Measurements from ENCODE around the gene PPFIBP1. TPM values are rescaled to one million over a fixed set of nuclear protein-coding genes. Genes with fewer than 3 reads are reported as not detected.
"Not testable (repeated sequence)": the region's sequence is repeated elsewhere in the genome, so short reads cannot be mapped to it uniquely, and the experiment has no call there.

Gene PPFIBP1
- total and polyA plus RNA-seq, 12 donors, result 9.6 to 123 (median 74.3) TPM

DNA sequence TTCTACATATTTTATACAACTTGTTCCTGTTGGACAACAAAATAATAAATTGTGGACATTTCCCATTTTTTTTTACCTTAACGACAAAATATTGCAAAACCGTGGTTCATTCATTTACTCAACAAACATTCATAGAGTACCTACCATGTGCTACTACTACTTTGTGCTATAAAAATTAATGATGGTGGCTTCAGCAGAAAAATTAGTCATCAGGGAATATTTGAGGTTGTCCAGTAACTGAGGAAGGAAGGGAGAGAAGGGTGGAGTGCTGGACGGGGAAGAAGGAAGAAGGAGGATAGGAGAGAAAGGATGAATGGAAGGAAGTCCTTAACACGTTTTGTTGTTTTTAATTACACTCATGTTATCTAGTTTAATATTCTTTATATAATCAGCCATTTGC lies 53.7 kb downstream of the PPFIBP1 start:
- Histone ChIP-seq H3K36me3 (replicated peaks in 1 of 2) (no peaks in the 10 kb centered on the region), H3K4me3 (no peak overlapping the region), H3K27me3 (no peaks in the 10 kb centered on the region), H3K27ac (no peak overlapping the region), H3K4me1 (replicated peaks in 1 of 2) (peaks cover 16 to 40% of the 10 kb centered on the region in 2 donors), H3K9me3 (replicated peaks in 1 of 3) (no peaks in the 10 kb centered on the region)
- TF ChIP-seq, protein P1, sequence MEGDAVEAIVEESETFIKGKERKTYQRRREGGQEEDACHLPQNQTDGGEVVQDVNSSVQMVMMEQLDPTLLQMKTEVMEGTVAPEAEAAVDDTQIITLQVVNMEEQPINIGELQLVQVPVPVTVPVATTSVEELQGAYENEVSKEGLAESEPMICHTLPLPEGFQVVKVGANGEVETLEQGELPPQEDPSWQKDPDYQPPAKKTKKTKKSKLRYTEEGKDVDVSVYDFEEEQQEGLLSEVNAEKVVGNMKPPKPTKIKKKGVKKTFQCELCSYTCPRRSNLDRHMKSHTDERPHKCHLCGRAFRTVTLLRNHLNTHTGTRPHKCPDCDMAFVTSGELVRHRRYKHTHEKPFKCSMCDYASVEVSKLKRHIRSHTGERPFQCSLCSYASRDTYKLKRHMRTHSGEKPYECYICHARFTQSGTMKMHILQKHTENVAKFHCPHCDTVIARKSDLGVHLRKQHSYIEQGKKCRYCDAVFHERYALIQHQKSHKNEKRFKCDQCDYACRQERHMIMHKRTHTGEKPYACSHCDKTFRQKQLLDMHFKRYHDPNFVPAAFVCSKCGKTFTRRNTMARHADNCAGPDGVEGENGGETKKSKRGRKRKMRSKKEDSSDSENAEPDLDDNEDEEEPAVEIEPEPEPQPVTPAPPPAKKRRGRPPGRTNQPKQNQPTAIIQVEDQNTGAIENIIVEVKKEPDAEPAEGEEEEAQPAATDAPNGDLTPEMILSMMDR (IDR thresholded peaks at IDR 0.05), result no peak
- TF ChIP-seq POLR2A (IDR thresholded peaks at IDR 0.05), result no peak
- intact Hi-C loops (cut with DNase I), result no loop called here
- no peak for DNase-seq
- WGBS, 4 donors, result 72 to 90% (median 82%) methylated on average over 4 of the region's 4 CpGs

DNA sequence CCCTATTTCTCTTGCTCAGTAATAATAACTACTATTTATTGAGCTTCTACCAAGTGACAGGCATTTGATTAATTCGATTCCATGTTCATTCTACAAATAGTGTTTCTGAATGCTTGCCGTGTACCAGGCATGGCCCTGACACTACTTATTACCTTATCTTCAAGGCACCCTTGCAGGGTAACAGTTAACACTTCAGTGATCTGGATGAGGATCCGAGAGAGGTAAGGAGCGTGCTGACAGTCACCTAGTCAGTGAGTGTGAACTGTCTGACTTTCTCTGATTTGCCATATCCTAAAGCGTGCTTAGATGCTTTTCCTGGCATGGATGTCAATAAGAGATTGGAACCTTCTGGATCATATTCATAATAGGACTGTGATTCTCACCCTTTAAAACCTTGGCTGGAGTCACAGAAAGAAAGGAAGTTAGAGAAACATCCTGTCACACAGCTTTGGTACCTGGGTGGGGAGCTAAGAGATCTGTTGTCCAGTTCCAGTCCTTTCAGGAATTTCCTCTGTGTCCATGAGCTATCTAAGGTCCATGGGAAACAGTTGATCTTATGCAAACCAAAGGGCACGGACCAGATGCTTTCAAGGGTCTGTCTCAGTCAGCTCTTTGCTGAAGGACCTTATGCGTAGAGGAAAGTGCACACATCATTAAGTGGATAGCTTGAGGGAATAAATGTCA lies 54.8 kb downstream of the PPFIBP1 start:
- Histone ChIP-seq H3K27ac (peak overlapping the region in 1 of 5 donors; percentile 52), H3K4me3 (no peak overlapping the region), H3K4me1 (replicated peaks in 1 of 2) (peaks cover 22 to 47% of the 10 kb centered on the region in 2 donors), H3K27me3 (no peaks in the 10 kb centered on the region), H3K36me3 (replicated peaks in 1 of 2) (no peaks in the 10 kb centered on the region), H3K9me3 (replicated peaks in 1 of 3) (no peaks in the 10 kb centered on the region)
- intact Hi-C loops (cut with DNase I), result no loop called here
- 79 to 91% (median 83%) methylated on average over 7 of the region's 7 CpGs for WGBS, 4 donors
- TF ChIP-seq, protein P1 (IDR thresholded peaks at IDR 0.05), result no peak
- TF ChIP-seq POLR2A (IDR thresholded peaks at IDR 0.05), result no peak
- no peak for DNase-seq

DNA sequence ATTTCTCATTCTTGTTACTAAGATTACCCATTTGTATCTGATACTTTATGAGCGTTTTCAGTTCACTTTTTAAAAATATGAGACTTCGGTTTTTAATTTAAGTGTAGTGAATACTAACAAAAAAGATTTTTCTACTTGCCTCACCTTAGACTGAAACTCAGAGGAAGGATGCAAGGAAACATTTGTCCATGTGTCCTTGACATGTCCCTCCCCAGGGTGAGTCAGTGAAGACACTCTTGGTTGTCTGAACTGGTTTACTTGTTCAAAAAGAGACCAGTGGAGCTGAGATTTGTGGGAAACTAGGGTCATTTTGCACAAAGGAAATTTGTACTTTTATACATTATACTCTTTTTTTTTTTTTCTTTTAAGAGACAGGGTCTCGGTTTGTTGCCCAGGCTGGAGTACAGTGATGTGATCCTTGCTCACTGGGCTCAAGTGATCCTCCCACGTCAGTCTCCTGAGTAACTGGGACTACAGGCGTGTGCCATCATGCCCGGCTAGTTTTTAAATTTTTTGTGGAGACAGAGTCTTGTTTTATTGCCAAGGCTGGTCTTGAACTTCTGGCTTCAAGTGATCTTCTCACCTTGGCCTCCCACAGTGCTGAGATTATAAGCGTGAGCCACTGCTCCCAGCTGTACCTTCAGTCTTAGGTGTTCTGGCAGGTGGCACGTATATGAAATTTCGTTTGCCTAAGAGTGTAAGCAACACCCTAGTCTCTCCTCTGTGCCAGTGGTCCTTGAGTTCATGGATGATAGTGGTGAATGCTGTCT lies 56.7 kb downstream of the PPFIBP1 start:
- TF ChIP-seq, protein P1 (IDR thresholded peaks at IDR 0.05), result no peak
- no peak for TF ChIP-seq POLR2A (IDR thresholded peaks at IDR 0.05)
- no peaks in the 10 kb centered on the region for H3K36me3 ChIP-seq (replicated peaks in 1 of 2)
- no peaks in the 10 kb centered on the region for H3K9me3 ChIP-seq (replicated peaks in 1 of 3)
- H3K27me3 ChIP-seq, result no peaks in the 10 kb centered on the region
- intact Hi-C loops (cut with DNase I), result no loop called here
- peaks cover 22 to 49% of the 10 kb centered on the region in 2 donors for H3K4me1 ChIP-seq (replicated peaks in 1 of 2)
- H3K27ac ChIP-seq, result peak overlapping the region in 3 of 5 donors; percentile 26 to 56 (median 49)
- DNase-seq, result peak in 6 of 7 donors; percentile 39 to 67 (median 56)
- no peak overlapping the region for H3K4me3 ChIP-seq
- 56 to 69% (median 64%) methylated on average over 8 to 9 of the region's 9 CpGs for WGBS, 4 donors

DNA sequence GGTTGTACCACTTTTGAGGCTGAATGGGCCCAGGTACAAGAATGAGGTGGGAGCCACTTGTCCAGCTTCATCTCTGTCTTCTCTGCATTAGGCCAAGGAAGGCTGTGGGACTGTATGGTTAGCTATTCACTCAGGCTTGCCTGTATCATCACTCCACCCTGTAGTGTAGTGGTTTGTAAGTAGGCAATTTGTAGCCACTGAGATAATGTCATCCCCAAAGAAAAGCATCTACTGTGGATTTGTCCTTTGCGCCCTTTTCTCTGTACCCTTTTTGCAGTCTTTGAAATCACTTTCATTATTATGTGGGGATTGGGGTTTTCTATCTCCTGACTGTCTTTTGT lies 57.3 kb downstream of the PPFIBP1 start:
- H3K4me1 ChIP-seq (replicated peaks in 1 of 2), result peaks cover 22 to 46% of the 10 kb centered on the region in 2 donors
- H3K27me3 ChIP-seq; H3K9me3 ChIP-seq (replicated peaks in 1 of 3); DNase-seq; H3K36me3 ChIP-seq (replicated peaks in 1 of 2); intact Hi-C loops (cut with DNase I); H3K4me3 ChIP-seq: not testable (repeated sequence)
- WGBS, 4 donors, result 83 to 100% (median 94%) methylated on average over 1 of the region's 1 CpG
- peak overlapping the region in 3 of 5 donors; percentile 26 to 56 (median 49) for H3K27ac ChIP-seq

DNA sequence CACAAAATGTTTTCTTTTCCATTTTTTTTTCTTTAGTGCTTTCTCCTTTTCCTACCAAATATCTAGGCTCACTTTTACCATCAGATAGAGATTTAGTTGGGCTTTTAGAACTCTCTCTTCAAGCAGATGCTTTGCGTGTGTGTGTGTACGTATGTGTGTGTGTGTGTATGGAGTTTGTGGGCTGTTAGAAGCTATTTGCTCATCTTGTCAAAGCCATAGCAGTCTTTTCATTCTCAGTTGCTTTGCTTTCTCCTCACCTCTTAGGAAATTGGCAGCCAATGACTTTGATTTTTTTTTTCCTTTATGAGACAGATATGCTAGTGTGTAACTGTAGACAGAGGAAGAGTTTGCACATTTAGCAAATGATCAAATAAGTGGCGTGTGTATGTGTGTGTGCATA lies 57.8 kb downstream of the PPFIBP1 start:
- 72 to 88% (median 80%) methylated on average over 3 of the region's 3 CpGs for WGBS, 4 donors
- H3K9me3 ChIP-seq (replicated peaks in 1 of 3); intact Hi-C loops (cut with DNase I); H3K27me3 ChIP-seq; H3K4me3 ChIP-seq; H3K27ac ChIP-seq; H3K36me3 ChIP-seq (replicated peaks in 1 of 2); DNase-seq: not testable (repeated sequence)
- peaks cover 22 to 46% of the 10 kb centered on the region in 2 donors for H3K4me1 ChIP-seq (replicated peaks in 1 of 2)

DNA sequence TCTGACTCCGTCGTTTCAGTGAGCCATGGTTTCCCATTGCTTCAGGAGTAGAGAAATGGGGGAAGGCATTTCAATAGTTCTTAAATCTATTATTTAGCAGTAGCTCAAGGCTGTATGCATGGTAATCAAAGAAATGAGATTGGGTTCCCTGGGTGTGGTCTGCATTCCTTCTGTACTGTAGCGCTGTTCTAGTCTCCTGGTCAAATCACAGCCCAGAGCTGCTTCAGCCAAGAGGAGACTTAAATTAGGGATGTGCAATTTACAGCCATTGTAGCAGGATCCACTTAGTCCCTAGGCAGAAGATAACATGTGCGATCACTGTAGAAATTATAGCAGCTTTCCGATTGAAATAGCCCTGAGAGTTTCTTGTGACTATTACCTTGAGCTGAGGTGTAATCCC lies 58.4 kb downstream of the PPFIBP1 start:
- DNase-seq; intact Hi-C loops (cut with DNase I); H3K27me3 ChIP-seq; H3K36me3 ChIP-seq (replicated peaks in 1 of 2); H3K4me3 ChIP-seq; H3K9me3 ChIP-seq (replicated peaks in 1 of 3): not testable (repeated sequence)
- peak overlapping the region in 4 of 5 donors; percentile 38 to 75 (median 64) for H3K27ac ChIP-seq
- peaks cover 22 to 46% of the 10 kb centered on the region in 2 donors for H3K4me1 ChIP-seq (replicated peaks in 1 of 2)
- WGBS, 4 donors, result 55 to 77% (median 70%) methylated on average over 5 of the region's 5 CpGs
